HepG2 (cell line): ENCODE results near the gene GLRX5. TPM values are rescaled to one million over a fixed set of nuclear protein-coding genes. Genes with fewer than 3 reads are reported as not detected.

Experiments
- ASH2L ChIP-seq: fragments of 300-600, 200-600 bp; sonication (generic); IDR thresholded peaks from 2 replicates; pipeline ENCODE4 v1.7.0; 2017; ENCODE audit warnings: low read depth, mild to moderate bottlenecking, moderate library complexity, mixed read lengths, low read length; ENCODE audit not compliant: insufficient read length
- ATF2 ChIP-seq: sonication (generic); formaldehyde crosslinking; IDR thresholded peaks from 2 replicates; pipeline ENCODE4 v1.4.0; 2020; ENCODE audit warnings: missing genetic modification reagents
- CHCHD3 ChIP-seq: sonication (generic); formaldehyde crosslinking; IDR thresholded peaks from 2 replicates; pipeline ENCODE4 v1.8.0; 2022; ENCODE audit warnings: mild to moderate bottlenecking, missing genetic modification reagents, moderate library complexity
- FOXA1 ChIP-seq, 2 experiments: fragments of 450-650 bp in 1 of 2; sonication (generic) in 1 of 2; formaldehyde crosslinking in 1 of 2; IDR thresholded peaks; 2 replicates each; pipeline versions ENCODE4 v1.4.0 to v1.6.1; 2016 to 2020; ENCODE audit warnings: missing genetic modification reagents in 1 of 2
- GLMP ChIP-seq: sonication (generic); formaldehyde crosslinking; IDR thresholded peaks from 2 replicates; pipeline ENCODE4 v1.9.0; 2021; ENCODE audit warnings: missing genetic modification reagents, mild to moderate bottlenecking, borderline replicate concordance
- HES4 ChIP-seq: sonication (generic); formaldehyde crosslinking; IDR thresholded peaks from 2 replicates; pipeline ENCODE4 v1.9.0; 2021; ENCODE audit warnings: mild to moderate bottlenecking, missing genetic modification reagents, borderline replicate concordance
- HMG20B ChIP-seq: conservative IDR thresholded peaks from 2 replicates; pipeline ENCODE4 v1.6.1; 2016; ENCODE audit warnings: missing genetic modification reagents, missing compliant biosample characterization
- MBNL3 ChIP-seq: fragments of 250-450 bp; sonication (Bioruptor Pico); conservative IDR thresholded peaks from 2 replicates; pipeline ENCODE4 v1.8.0; 2022; ENCODE audit warnings: mild to moderate bottlenecking, inconsistent platforms
- MEIS2 ChIP-seq: sonication (generic); formaldehyde crosslinking; IDR thresholded peaks from 2 replicates; pipeline ENCODE4 v1.9.0; 2021; ENCODE audit warnings: mild to moderate bottlenecking, missing genetic modification reagents
- MXI1 ChIP-seq: IDR thresholded peaks from 3 replicates; pipeline ENCODE4 v1.6.1; 2012; ENCODE audit warnings: low read depth, low read length, inconsistent platforms, borderline replicate concordance
- MYPOP ChIP-seq: sonication (generic); formaldehyde crosslinking; IDR thresholded peaks from 2 replicates; pipeline ENCODE4 v1.8.1; 2023; ENCODE audit warnings: mild to moderate bottlenecking, moderate library complexity, missing genetic modification reagents
- NFIC ChIP-seq: IDR thresholded peaks from 2 replicates; pipeline ENCODE4 v1.6.1; 2012; ENCODE audit warnings: mild to moderate bottlenecking, low read length, inconsistent platforms
- PLRG1 ChIP-seq: fragments of 450-650 bp; conservative IDR thresholded peaks from 2 replicates; pipeline ENCODE4 v1.6.1; 2016
- POLR2A ChIP-seq, 2 experiments: IDR thresholded peaks; 2 replicates each; pipeline ENCODE4 v1.6.1; 2011; ENCODE audit warnings: low read depth in 2 of 2, low read length in 2 of 2, mild to moderate bottlenecking in 1 of 2, moderate library complexity in 1 of 2; ENCODE audit not compliant: insufficient read depth in 1 of 2
- SIX1 ChIP-seq: sonication (generic); formaldehyde crosslinking; IDR thresholded peaks from 2 replicates; pipeline ENCODE4 v1.4.0; 2020; ENCODE audit warnings: missing genetic modification reagents, borderline replicate concordance
- SOX13 ChIP-seq, 3 experiments: fragments of 450-650 bp in 1 of 3; sonication (generic) in 1 of 3; formaldehyde crosslinking in 1 of 3; IDR thresholded peaks in 2 of 3; conservative IDR thresholded peaks in 1 of 3; 2 replicates each; pipeline versions ENCODE4 v1.5.0 to v1.6.1; 2016 to 2020; ENCODE audit warnings: antibody characterized with exemption in 1 of 3, mild to moderate bottlenecking in 1 of 3, missing compliant biosample characterization in 1 of 3, missing genetic modification reagents in 1 of 3, moderate library complexity in 1 of 3
- ZNF138 ChIP-seq: sonication (generic); formaldehyde crosslinking; IDR thresholded peaks from 2 replicates; pipeline ENCODE4 v1.5.0; 2020; ENCODE audit warnings: mild to moderate bottlenecking, low read depth, missing genetic modification reagents
- ZNF205 ChIP-seq: IDR thresholded peaks from 2 replicates; pipeline ENCODE4 v1.6.1; 2018; ENCODE audit warnings: missing biosample characterization, missing genetic modification reagents
- ZNF34 ChIP-seq: sonication (generic); formaldehyde crosslinking; IDR thresholded peaks from 2 replicates; pipeline ENCODE4 v1.4.0; 2020; ENCODE audit warnings: mild to moderate bottlenecking, missing genetic modification reagents, borderline replicate concordance
- ZNF432 ChIP-seq: sonication (generic); formaldehyde crosslinking; IDR thresholded peaks from 2 replicates; pipeline ENCODE4 v1.5.0; 2020; ENCODE audit warnings: missing genetic modification reagents, mild to moderate bottlenecking, borderline replicate concordance
- ZNF576 ChIP-seq: sonication (generic); formaldehyde crosslinking; IDR thresholded peaks from 2 replicates; pipeline ENCODE4 v1.4.0; 2020; ENCODE audit warnings: mild to moderate bottlenecking, missing genetic modification reagents
- ZNF747 ChIP-seq: sonication (generic); formaldehyde crosslinking; IDR thresholded peaks from 2 replicates; pipeline ENCODE4 v1.8.1; 2023; ENCODE audit warnings: missing genetic modification reagents, mild to moderate bottlenecking, borderline replicate concordance
- ZSCAN22 ChIP-seq: sonication (generic); formaldehyde crosslinking; IDR thresholded peaks from 2 replicates; pipeline ENCODE4 v1.4.0; 2020; ENCODE audit warnings: mild to moderate bottlenecking, missing genetic modification reagents
- polyA plus RNA-seq, 8 experiments: library from polyadenylated mRNA; depleted of rRNA in 3 of 8; stranded (reverse) in 7 of 8; unstranded in 1 of 8; fragments of >200 nt; fragmentation: Illumina TruSeq in 4 of 8; extraction: Trizol in 4 of 8; gene quantifications; 2 replicates each; pipeline versions ENCODE4 v1.2.1 to v1.2.3, GENCODE V29; 2011 to 2016; ENCODE audit warnings: low read depth in 4 of 8, missing spikeins in 1 of 8, mixed read lengths in 1 of 8; ENCODE audit not compliant: insufficient read depth in 1 of 8
- total RNA-seq, 5 experiments: library from RNA; depleted of rRNA; stranded (reverse); fragments of >200 nt; fragmentation: Illumina TruSeq; extraction: Trizol; gene quantifications; 2 replicates each; pipeline ENCODE4 v1.2.3, GENCODE V29; 2016; ENCODE audit warnings: low read depth in 1 of 5

The GLRX5 gene
- total and polyA plus RNA-seq, 2 of the 13 experiments (the other 11 are each of a cell fraction or from before 2014, with no cell fraction given), result 122 to 146 TPM

- TF ChIP-seq GLMP (CRISPR knock-in tag) (no peak), MBNL3 (no peak), ZNF205 (CRISPR knock-in tag) (peak; percentile 69; the same call in 1 of the 2 replicates), PLRG1 (no peak), ASH2L (peak; percentile 41), ZNF34 (CRISPR knock-in tag) (no peak), FOXA1 (IDR thresholded peaks at IDR 0.05) (0 out of 2 replicates have a peak, but pooled peaks have one; percentile 47), FOXA1 (CRISPR knock-in tag; IDR thresholded peaks at IDR 0.05) (peak; percentile 87), MEIS2 (no peak), SIX1 (peak; percentile 82; the same call in 1 of the 2 replicates), ZNF747 (CRISPR knock-in tag) (no peak), HES4 (CRISPR knock-in tag) (no peak), ZSCAN22 (CRISPR knock-in tag) (no peak), CHCHD3 (CRISPR knock-in tag) (no peak), ZNF576 (CRISPR knock-in tag) (no peak), ZNF432 (no peak), ZNF138 (CRISPR knock-in tag) (no peak), POLR2A (IDR thresholded peaks at IDR 0.05; ENCODE audit: insufficient read depth in 1 of 2, low read depth in 2 of 2, low read length in 2 of 2) (no peak), NFIC (peak; percentile 85), MXI1 (no peak; the same call in 2 of the 3 replicates), MYPOP (CRISPR knock-in tag) (peak; percentile 63; the same call in 1 of the 2 replicates), HMG20B (peak; percentile 85), SOX13 (IDR thresholded peaks at IDR 0.05) (peak; percentile 71), SOX13 (CRISPR knock-in tag; conservative IDR thresholded peaks at IDR 0.05 in 1 of 2, IDR thresholded peaks at IDR 0.05 in 1 of 2) (peak in 1 of 2 experiments; percentile 92; a peak in 2 of 4 replicates), ATF2 (CRISPR knock-in tag) (peak; percentile 71)
These were observed 2.6 kb downstream of the GLRX5 start (continued) for GRCh38 chr14:95537298-95538089.
